HEK293 (cell line): ENCODE data around the gene ARNT2.
A peak's percentile ranks its signal among the peaks of the same experiment; 100 is the strongest.

ENCODE experiments used
- CTCF ChIA-PET: fragments of 350-600 bp; formaldehyde crosslinking; extraction: SDS; loops from one replicate; lab custom pipeline; 2021; ENCODE audit warnings: antibody characterized with exemption; lab: Yijun Ruan, JAX
- POLR2A ChIA-PET: fragments of 300-600 bp; formaldehyde crosslinking; extraction: SDS; loops from one replicate; lab custom pipeline; 2020; ENCODE audit warnings: antibody characterized with exemption, inconsistent platforms; lab: Yijun Ruan, JAX
- H3K27ac ChIP-seq: fragments of 200-500 bp; sonication (Bioruptor generic); 2 replicates; pipeline ENCODE4 v1.5.1; 2014; ENCODE audit warnings: low read depth, low read length, control low read depth, inconsistent platforms; ENCODE audit errors: extremely low read depth
- H3K36me3 ChIP-seq, 2 experiments: fragments of 200-500 bp in 1 of 2; sonication (Bioruptor generic) in 1 of 2; 1 replicate in 1 of 2; 2 replicates in 1 of 2; pipeline ENCODE4 v1.5.1; 2014 to 2017; ENCODE audit warnings: inconsistent platforms in 2 of 2, low read length in 2 of 2; ENCODE audit not compliant: control insufficient read depth in 2 of 2, insufficient read depth in 1 of 2
- H3K4me1 ChIP-seq: fragments of 200-500 bp; sonication (Bioruptor generic); 2 replicates; pipeline ENCODE4 v1.5.1; 2014; ENCODE audit warnings: mild to moderate bottlenecking, low read length, inconsistent platforms; ENCODE audit not compliant: control insufficient read depth, insufficient read depth
- H3K4me3 ChIP-seq: 2 replicates; pipeline ENCODE4 v1.5.1; 2011; ENCODE audit warnings: low read depth, mild to moderate bottlenecking, control low read depth, low read length, moderate library complexity
- H3K9me3 ChIP-seq: fragments of 200-500 bp; sonication (Bioruptor generic); 2 replicates; pipeline ENCODE4 v1.5.1; 2014; ENCODE audit warnings: low read depth, low read length, inconsistent platforms; ENCODE audit not compliant: control insufficient read depth, insufficient read depth
- BCL11A ChIP-seq: fragments of 450-650 bp; formaldehyde crosslinking; IDR thresholded peaks from 2 replicates; pipeline ENCODE4 v1.5.1; 2016; ENCODE audit warnings: low read depth, missing biosample characterization, missing genetic modification characterization
- GLIS2 ChIP-seq: fragments of 450-650 bp; formaldehyde crosslinking; IDR thresholded peaks from 2 replicates; pipeline ENCODE4 v1.5.1; 2016; ENCODE audit warnings: missing biosample characterization, missing genetic modification characterization
- OVOL3 ChIP-seq: fragments of 450-650 bp; formaldehyde crosslinking; IDR thresholded peaks from 2 replicates; pipeline ENCODE4 v1.5.1; 2016; ENCODE audit warnings: missing biosample characterization, missing genetic modification characterization
- PRDM4 ChIP-seq: fragments of 450-650 bp; formaldehyde crosslinking; IDR thresholded peaks from 2 replicates; pipeline ENCODE4 v1.5.1; 2017; ENCODE audit warnings: missing biosample characterization, missing genetic modification characterization
- SCRT2 ChIP-seq: fragments of 450-650 bp; formaldehyde crosslinking; IDR thresholded peaks from 2 replicates; pipeline ENCODE4 v1.5.1; 2016; ENCODE audit warnings: missing biosample characterization, missing genetic modification characterization
- YY1 ChIP-seq: fragments of 450-650 bp; formaldehyde crosslinking; IDR thresholded peaks from 2 replicates; pipeline ENCODE4 v1.5.1; 2018; ENCODE audit warnings: missing biosample characterization, missing genetic modification characterization
- ZBTB26 ChIP-seq: fragments of 450-650 bp; formaldehyde crosslinking; optimal IDR thresholded peaks from 2 replicates; pipeline ENCODE3; 2016; ENCODE audit warnings: missing biosample characterization, mild to moderate bottlenecking, missing genetic modification characterization
- ZBTB48 ChIP-seq: fragments of 450-650 bp; formaldehyde crosslinking; IDR thresholded peaks from 2 replicates; pipeline ENCODE4 v1.5.1; 2016; ENCODE audit warnings: missing biosample characterization, missing genetic modification characterization
- ZEB2 ChIP-seq: fragments of 450-650 bp; formaldehyde crosslinking; IDR thresholded peaks from 2 replicates; pipeline ENCODE4 v1.5.1; 2016; ENCODE audit warnings: missing biosample characterization, missing genetic modification characterization
- ZNF114 ChIP-seq: fragments of 450-650 bp; formaldehyde crosslinking; IDR thresholded peaks from 2 replicates; pipeline ENCODE4 v1.5.0; 2017; ENCODE audit warnings: missing biosample characterization, missing genetic modification characterization
- ZNF155 ChIP-seq: fragments of 450-650 bp; formaldehyde crosslinking; IDR thresholded peaks from 2 replicates; pipeline ENCODE4 v1.5.1; 2016; ENCODE audit warnings: missing biosample characterization, missing genetic modification characterization
- ZNF157 ChIP-seq: fragments of 450-650 bp; formaldehyde crosslinking; IDR thresholded peaks from 2 replicates; pipeline ENCODE4 v1.5.1; 2016; ENCODE audit warnings: missing biosample characterization, missing genetic modification characterization
- ZNF18 ChIP-seq: fragments of 450-650 bp; formaldehyde crosslinking; IDR thresholded peaks from 2 replicates; pipeline ENCODE4 v1.5.1; 2016; ENCODE audit warnings: missing biosample characterization, missing genetic modification characterization
- ZNF239 ChIP-seq: fragments of 450-650 bp; formaldehyde crosslinking; IDR thresholded peaks from 2 replicates; pipeline ENCODE4 v1.5.1; 2016; ENCODE audit warnings: missing biosample characterization, missing genetic modification characterization
- ZNF311 ChIP-seq: fragments of 450-650 bp; formaldehyde crosslinking; IDR thresholded peaks from 2 replicates; pipeline ENCODE4 v1.5.1; 2017; ENCODE audit warnings: missing biosample characterization, missing genetic modification characterization, borderline replicate concordance
- ZNF394 ChIP-seq: fragments of 450-650 bp; formaldehyde crosslinking; IDR thresholded peaks from 2 replicates; pipeline ENCODE4 v1.5.1; 2016; ENCODE audit warnings: missing biosample characterization, missing genetic modification characterization, mild to moderate bottlenecking, moderate library complexity, borderline replicate concordance
- ZNF514 ChIP-seq: fragments of 450-650 bp; formaldehyde crosslinking; IDR thresholded peaks from 2 replicates; pipeline ENCODE4 v1.5.1; 2016; ENCODE audit warnings: missing biosample characterization, missing genetic modification characterization
- ZNF521 ChIP-seq: fragments of 450-650 bp; formaldehyde crosslinking; IDR thresholded peaks from 2 replicates; pipeline ENCODE4 v1.5.1; 2017; ENCODE audit warnings: missing biosample characterization, mild to moderate bottlenecking, missing genetic modification characterization
- ZNF529 ChIP-seq: fragments of 450-650 bp; formaldehyde crosslinking; IDR thresholded peaks from 2 replicates; pipeline ENCODE4 v1.5.1; 2017; ENCODE audit warnings: missing genetic modification characterization, missing biosample characterization; ENCODE audit not compliant: insufficient replicate concordance
- ZNF624 ChIP-seq: fragments of 450-650 bp; formaldehyde crosslinking; IDR thresholded peaks from 2 replicates; pipeline ENCODE4 v1.5.1; 2017; ENCODE audit warnings: missing biosample characterization, missing genetic modification characterization
- ZNF654 ChIP-seq: fragments of 450-650 bp; formaldehyde crosslinking; IDR thresholded peaks from 2 replicates; pipeline ENCODE4 v1.5.1; 2016; ENCODE audit warnings: low read depth, missing biosample characterization, missing genetic modification characterization
- ZNF670 ChIP-seq: fragments of 450-650 bp; formaldehyde crosslinking; IDR thresholded peaks from 2 replicates; pipeline ENCODE4 v1.5.1; 2016; ENCODE audit warnings: missing biosample characterization, missing genetic modification characterization, low read depth
- ZNF747 ChIP-seq: fragments of 450-650 bp; formaldehyde crosslinking; IDR thresholded peaks from 2 replicates; pipeline ENCODE4 v1.5.1; 2016; ENCODE audit warnings: missing biosample characterization, missing genetic modification characterization
- TF ChIP-seq, protein P1 (sequence below): fragments of 450-650 bp; formaldehyde crosslinking; IDR thresholded peaks from 2 replicates; pipeline ENCODE4 v1.5.1; 2017; ENCODE audit warnings: missing biosample characterization, missing genetic modification characterization
- TF ChIP-seq, protein P2 (sequence below): fragments of 450-650 bp; formaldehyde crosslinking; IDR thresholded peaks from 2 replicates; pipeline ENCODE4 v1.5.1; 2016; ENCODE audit warnings: missing biosample characterization, missing genetic modification characterization

ARNT2 gene

GRCh38 chr15:80525853-80526252 is 121.7 kb downstream of the ARNT2 start:
- Histone ChIP-seq H3K4me1 (no peaks in the 10 kb centered on the region), H3K27ac (no peak overlapping the region), H3K4me3 (no peak overlapping the region), H3K9me3 (no peaks in the 10 kb centered on the region), H3K36me3 (no peaks in the 10 kb centered on the region)
- CTCF ChIA-PET: no interaction called here
- POLR2A ChIA-PET: no interaction called here
- peak; percentile 93 for TF ChIP-seq ZNF157
- no peak for TF ChIP-seq ZEB2 (tag by site-specific recombination)

DNA sequence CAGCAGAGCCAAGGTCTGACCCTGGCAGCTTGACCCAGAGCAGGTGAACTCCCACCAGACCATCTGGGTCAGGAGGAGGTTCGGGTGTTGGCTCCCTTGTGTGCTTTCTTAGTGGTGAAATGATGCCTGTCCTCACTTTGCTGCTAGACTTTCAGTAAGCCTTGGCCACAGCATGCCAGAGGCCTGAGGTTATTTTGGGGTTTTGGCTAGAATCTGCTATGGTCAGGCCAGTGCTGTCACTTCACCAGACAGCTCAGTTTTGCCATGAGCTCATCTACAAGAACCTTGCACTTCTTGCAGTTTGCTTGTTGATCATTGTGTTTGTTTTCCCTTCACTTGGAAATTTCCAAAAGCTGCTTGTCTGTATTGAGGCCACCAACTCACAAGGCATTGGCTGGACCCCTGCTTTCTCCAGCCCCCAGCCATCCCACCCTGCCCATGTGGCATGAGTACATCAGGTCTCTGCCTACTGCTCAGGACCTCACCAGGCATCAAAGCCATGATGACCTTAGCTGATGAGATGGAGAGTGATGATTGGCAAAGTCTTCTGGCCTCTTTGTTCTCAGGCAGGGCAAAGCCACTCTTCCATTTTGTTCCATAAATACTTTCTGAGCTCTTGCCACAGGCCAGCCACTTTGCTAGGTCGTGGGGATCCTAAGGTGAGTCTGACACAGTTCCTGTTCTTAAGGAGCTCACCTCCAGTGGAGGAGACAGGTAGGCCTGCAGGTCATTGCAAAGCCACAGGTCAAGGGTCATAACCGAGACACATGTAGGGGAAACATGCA is 122.6 kb downstream of the ARNT2 start:
- ChIA-PET POLR2A (no interaction called here), CTCF (interaction anchor here (0.6 kb wide), 1 partner anchor 1147 kb away, joined by 3 read pairs; no protein-coding TSS in a partner anchor)
- TF ChIP-seq YY1 (no peak), ZNF521 (tag by site-specific recombination) (no peak), ZNF239 (tag by site-specific recombination) (no peak), ZNF155 (no peak)
- TF ChIP-seq, protein P1, sequence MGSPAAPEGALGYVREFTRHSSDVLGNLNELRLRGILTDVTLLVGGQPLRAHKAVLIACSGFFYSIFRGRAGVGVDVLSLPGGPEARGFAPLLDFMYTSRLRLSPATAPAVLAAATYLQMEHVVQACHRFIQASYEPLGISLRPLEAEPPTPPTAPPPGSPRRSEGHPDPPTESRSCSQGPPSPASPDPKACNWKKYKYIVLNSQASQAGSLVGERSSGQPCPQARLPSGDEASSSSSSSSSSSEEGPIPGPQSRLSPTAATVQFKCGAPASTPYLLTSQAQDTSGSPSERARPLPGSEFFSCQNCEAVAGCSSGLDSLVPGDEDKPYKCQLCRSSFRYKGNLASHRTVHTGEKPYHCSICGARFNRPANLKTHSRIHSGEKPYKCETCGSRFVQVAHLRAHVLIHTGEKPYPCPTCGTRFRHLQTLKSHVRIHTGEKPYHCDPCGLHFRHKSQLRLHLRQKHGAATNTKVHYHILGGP (tag by site-specific recombination): no peak
- no peaks in the 10 kb centered on the region for H3K36me3 ChIP-seq
- no peak overlapping the region for H3K27ac ChIP-seq
- H3K4me1 ChIP-seq: no peaks in the 10 kb centered on the region
- H3K9me3 ChIP-seq: no peaks in the 10 kb centered on the region
- H3K4me3 ChIP-seq: no peak overlapping the region

DNA sequence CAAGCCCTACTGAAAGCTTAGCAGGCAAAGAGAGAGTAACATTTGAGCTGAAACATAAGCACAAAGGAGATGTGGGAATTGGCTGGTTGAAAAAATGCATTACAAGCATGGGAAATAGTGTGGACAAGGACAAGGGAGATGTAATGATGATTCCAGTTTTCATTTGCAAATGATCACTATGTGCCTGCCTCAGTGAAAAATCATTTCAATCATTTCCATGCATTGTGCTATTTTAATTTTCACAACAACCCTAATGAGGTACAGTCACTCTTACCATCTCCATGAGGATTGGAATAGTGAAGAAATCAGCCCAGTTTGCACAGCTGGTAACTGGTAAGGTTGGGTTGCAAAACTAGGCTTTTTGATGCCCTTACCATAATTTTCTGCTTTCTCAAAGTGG is 123.2 kb downstream of the ARNT2 start:
- no peaks in the 10 kb centered on the region for H3K36me3 ChIP-seq
- ChIA-PET CTCF (interaction anchor here (0.6 kb wide), 1 partner anchor 1147 kb away, joined by 3 read pairs; no protein-coding TSS in a partner anchor), POLR2A (no interaction called here)
- no peak overlapping the region for H3K27ac ChIP-seq
- no peak overlapping the region for H3K4me3 ChIP-seq
- no peaks in the 10 kb centered on the region for H3K9me3 ChIP-seq
- H3K4me1 ChIP-seq: no peaks in the 10 kb centered on the region
- TF ChIP-seq ZNF394 (tag by site-specific recombination) (no peak), ZNF514 (no peak), ZNF529 (tag by site-specific recombination) (no peak), OVOL3 (tag by site-specific recombination) (no peak), ZBTB48 (tag by site-specific recombination) (no peak), ZNF654 (tag by site-specific recombination) (no peak), ZBTB26 (no peak), PRDM4 (no peak), ZNF114 (tag by site-specific recombination) (no peak), ZNF311 (tag by site-specific recombination) (no peak), BCL11A (tag by site-specific recombination) (no peak), SCRT2 (no peak), ZNF18 (tag by site-specific recombination) (no peak), ZNF624 (tag by site-specific recombination) (no peak), ZNF670 (tag by site-specific recombination) (no peak), GLIS2 (tag by site-specific recombination) (no peak), ZNF747 (tag by site-specific recombination) (no peak)
- TF ChIP-seq, protein P2, sequence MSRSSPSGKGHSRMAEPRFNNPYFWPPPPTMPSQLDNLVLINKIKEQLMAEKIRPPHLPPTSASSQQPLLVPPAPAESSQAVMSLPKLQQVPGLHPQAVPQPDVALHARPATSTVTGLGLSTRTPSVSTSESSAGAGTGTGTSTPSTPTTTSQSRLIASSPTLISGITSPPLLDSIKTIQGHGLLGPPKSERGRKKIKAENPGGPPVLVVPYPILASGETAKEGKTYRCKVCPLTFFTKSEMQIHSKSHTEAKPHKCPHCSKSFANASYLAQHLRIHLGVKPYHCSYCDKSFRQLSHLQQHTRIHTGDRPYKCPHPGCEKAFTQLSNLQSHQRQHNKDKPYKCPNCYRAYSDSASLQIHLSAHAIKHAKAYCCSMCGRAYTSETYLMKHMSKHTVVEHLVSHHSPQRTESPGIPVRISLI: no peak
